Gastroesophageal sphincter (tissue), 4 donors: ENCODE measurements around the gene HNRNPD. TPM values are rescaled to one million over a fixed set of nuclear protein-coding genes. Genes with fewer than 3 reads are reported as not detected.
A peak's percentile ranks its signal among the peaks of the same experiment; 100 is the strongest.
"Not testable (repeated sequence)": the region's sequence is repeated elsewhere in the genome, so short reads cannot be mapped to it uniquely, and the experiment has no call there.

Source experiments
- ATAC-seq: fragments of 150-250 bp; one replicate; pipeline ENCODE4 v1.9.1; 2016; ENCODE audit warnings: mild to moderate bottlenecking, moderate library complexity
- H3K27ac ChIP-seq, 4 donors: fragments of 200-600 bp; sonication (generic) in 3 of 4; 1 replicate in 3 of 4; 2 replicates in 1 of 4; pipeline ENCODE4 v1.5.1; 2016 to 2019
- H3K27me3 ChIP-seq: fragments of 200-600 bp; sonication (generic); one replicate; pipeline ENCODE4 v1.5.1; 2019
- H3K36me3 ChIP-seq, 2 donors: fragments of 200-600 bp; sonication (generic); one replicate each; pipeline ENCODE4 v1.5.1; 2019; ENCODE audit warnings: control low read depth in 1 of 2
- H3K4me1 ChIP-seq, 3 donors: fragments of 200-600 bp; sonication (generic); 1 replicate in 2 of 3; 2 replicates in 1 of 3; pipeline ENCODE4 v1.5.1; 2016 to 2019; ENCODE audit warnings: control low read depth in 2 of 3
- H3K4me3 ChIP-seq, 2 donors: fragments of 200-600 bp; sonication (generic); one replicate each; pipeline ENCODE4 v1.5.1; 2019; ENCODE audit warnings: mild to moderate bottlenecking in 1 of 2, moderate library complexity in 1 of 2
- H3K9me3 ChIP-seq, 3 donors: fragments of 200-600 bp; sonication (generic); one replicate each; pipeline ENCODE4 v1.5.1; 2017 to 2019; ENCODE audit warnings: control low read depth in 2 of 3
- EP300 ChIP-seq: sonication (generic); formaldehyde crosslinking; IDR thresholded peaks from one replicate; pipeline ENCODE4 v1.6.1; 2017; ENCODE audit warnings: antibody characterized with exemption, mild to moderate bottlenecking
- POLR2A ChIP-seq, 2 donors: fragments of 450-650 bp; IDR thresholded peaks; one replicate each; pipeline ENCODE4 v1.6.1; 2017; ENCODE audit warnings: antibody characterized with exemption in 2 of 2, mild to moderate bottlenecking in 2 of 2, moderate library complexity in 1 of 2
- POLR2AphosphoS5 ChIP-seq: sonication (generic); formaldehyde crosslinking; IDR thresholded peaks from one replicate; pipeline ENCODE4 v1.6.1; 2017; ENCODE audit warnings: antibody characterized with exemption
- WGBS, 2 donors: methylation state at CpG; one replicate each; pipeline ENCODE4 v1.1.5; 2018; ENCODE audit warnings: low coverage in 1 of 2; 5-methylcytosine and 5-hydroxymethylcytosine counted together
- total RNA-seq, 4 donors: library from RNA; depleted of rRNA; stranded (reverse); fragments of >200 nt; gene quantifications; one replicate each; pipeline ENCODE4 v1.1.0, GENCODE V29; 2016
- TF ChIP-seq, protein P1 (sequence below), 4 experiments: fragments of 200-600 bp in 2 of 4; fragments of 450-650 bp in 2 of 4; sonication (generic) in 1 of 4; IDR thresholded peaks; one replicate each; pipeline ENCODE4 v1.5.1; 2017 to 2019; ENCODE audit warnings: antibody characterized with exemption in 4 of 4, mild to moderate bottlenecking in 2 of 4, moderate library complexity in 2 of 4

The HNRNPD gene
- total RNA-seq, 4 donors from 2014 or later, result 47.8 to 82.5 (median 72.8) TPM

DNA sequence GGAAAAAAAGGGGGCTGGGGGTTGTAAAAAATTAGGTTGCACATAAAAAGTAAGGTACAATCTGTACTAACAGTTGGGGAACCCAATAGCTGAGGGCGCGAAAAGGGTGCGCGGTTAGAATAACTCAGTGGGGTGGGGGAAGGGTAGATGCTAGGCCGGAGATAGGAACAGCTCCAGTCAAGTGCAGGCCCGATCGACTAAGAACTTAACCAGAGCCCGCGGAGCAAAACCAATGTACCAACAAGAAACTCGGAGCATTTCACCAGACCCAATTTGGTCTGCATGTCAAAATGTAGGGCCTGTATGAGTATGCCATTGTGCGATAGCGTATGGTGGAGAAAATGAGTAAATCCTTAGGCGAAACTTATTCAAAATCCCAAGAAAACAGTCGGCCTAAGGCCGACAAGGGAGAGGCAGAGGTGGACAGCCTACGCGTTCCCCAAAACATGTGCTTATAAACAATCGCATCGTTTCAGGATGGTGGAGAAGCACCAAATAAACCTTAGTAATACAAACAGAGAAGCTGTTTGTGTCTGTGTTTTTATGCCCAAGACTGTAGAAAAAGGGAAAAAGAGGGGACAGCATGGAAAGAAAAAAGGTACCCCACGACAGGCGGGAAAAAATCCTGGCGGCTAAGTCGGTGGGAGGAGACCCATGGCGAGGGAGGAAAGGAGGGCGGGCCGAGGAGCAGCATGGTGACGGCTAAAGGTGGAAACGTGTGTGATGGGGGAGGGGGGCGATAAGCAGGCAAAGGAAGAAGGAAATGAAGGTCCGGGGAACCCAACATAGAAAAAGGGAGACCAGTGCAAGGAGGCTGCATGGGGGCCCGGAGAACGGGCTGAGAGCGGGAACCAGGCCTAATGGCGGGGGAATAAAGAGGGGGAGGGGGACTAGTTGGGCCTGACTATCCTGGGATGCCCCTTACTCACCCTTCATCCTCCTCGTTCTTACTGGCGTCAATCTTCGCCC lies 990 bp downstream of the HNRNPD start:
- TF ChIP-seq, protein P1, sequence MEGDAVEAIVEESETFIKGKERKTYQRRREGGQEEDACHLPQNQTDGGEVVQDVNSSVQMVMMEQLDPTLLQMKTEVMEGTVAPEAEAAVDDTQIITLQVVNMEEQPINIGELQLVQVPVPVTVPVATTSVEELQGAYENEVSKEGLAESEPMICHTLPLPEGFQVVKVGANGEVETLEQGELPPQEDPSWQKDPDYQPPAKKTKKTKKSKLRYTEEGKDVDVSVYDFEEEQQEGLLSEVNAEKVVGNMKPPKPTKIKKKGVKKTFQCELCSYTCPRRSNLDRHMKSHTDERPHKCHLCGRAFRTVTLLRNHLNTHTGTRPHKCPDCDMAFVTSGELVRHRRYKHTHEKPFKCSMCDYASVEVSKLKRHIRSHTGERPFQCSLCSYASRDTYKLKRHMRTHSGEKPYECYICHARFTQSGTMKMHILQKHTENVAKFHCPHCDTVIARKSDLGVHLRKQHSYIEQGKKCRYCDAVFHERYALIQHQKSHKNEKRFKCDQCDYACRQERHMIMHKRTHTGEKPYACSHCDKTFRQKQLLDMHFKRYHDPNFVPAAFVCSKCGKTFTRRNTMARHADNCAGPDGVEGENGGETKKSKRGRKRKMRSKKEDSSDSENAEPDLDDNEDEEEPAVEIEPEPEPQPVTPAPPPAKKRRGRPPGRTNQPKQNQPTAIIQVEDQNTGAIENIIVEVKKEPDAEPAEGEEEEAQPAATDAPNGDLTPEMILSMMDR (IDR thresholded peaks at IDR 0.05), result no peak
- TF ChIP-seq POLR2A (IDR thresholded peaks at IDR 0.05), result no peak
- no peak for TF ChIP-seq EP300
- no peak for TF ChIP-seq POLR2AphosphoS5
- Histone ChIP-seq H3K4me1 (peaks cover 11 to 79% (median 23%) of the 10 kb centered on the region in 3 donors), H3K4me3 (peak overlapping the region; percentile 78 to 100), H3K27me3 (no peaks in the 10 kb centered on the region), H3K9me3 (no peaks in the 10 kb centered on the region), H3K27ac (peak overlapping the region; percentile 82 to 100 (median 98)), H3K36me3 (peaks cover 0 to 5% of the 10 kb centered on the region in 2 donors)
- 0 to 1% methylated on average over 29 to 35 of the region's 37 CpGs for WGBS, 2 donors
- ATAC-seq, result no peak

DNA sequence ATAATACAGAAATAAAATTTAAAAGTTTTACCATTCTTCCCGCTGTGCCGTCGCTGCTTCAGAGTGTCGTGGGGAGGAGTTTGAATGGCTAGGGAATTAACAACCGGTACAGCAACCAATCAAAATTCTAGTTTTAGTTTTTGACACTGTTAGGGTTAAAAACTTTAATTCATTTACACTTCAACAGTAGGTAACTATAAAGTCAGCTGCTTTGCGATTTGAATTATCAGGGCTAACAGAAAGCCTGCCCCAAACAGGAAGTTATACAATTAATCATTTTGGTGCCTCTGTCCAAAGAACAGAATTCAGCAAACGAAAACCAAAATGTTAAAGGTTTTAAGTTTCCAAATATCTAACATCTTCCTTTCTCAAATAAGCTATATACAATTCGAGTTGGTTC lies 2.3 kb downstream of the HNRNPD start:
- 0 to 1% methylated on average over 8 of the region's 8 CpGs for WGBS, 2 donors
- Histone ChIP-seq H3K4me1 (peaks cover 13 to 80% (median 29%) of the 10 kb centered on the region in 3 donors), H3K27ac (peak overlapping the region in 3 of 4 donors; percentile 44 to 100 (median 98))

DNA sequence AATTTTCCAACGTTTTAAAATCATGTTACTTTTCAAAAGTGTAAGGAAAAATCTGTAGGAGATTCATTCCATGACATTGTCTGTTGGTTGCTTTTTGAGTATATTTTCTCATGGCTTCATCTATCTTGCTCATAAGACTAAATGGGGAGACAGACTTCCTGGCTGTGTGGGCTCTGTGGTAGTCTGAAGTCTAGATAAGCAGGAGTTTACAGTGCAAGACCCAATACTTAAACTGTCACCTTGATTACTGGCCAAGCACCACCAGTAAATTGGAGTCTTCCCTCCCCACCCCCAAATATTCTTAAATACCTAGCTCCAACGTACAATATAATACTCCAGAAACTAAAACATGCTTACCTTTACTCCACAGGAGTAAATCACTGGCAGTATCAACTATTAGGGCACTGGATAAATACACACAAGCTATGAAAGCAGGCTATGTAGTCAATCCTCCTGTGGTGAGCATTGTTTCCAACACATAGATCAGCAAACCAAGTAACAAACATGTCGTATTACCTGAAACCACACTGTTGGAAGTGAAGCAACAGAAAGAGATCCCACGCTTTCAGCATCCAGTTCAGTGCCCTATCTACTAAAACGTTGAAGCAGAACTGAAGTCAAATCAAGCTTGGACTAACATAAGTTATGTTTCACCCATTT lies 6.2 kb downstream of the HNRNPD start:
- WGBS, 2 donors, result 54 to 64% methylated on average over 2 to 5 of the region's 5 CpGs
- H3K4me3 ChIP-seq, result no peak overlapping the region
- H3K27me3 ChIP-seq, result no peaks in the 10 kb centered on the region
- H3K36me3 ChIP-seq, result peaks cover 0 to 25% of the 10 kb centered on the region in 2 donors
- TF ChIP-seq EP300, result no peak
- TF ChIP-seq POLR2AphosphoS5, result no peak
- TF ChIP-seq, protein P1 (IDR thresholded peaks at IDR 0.05), result no peak
- TF ChIP-seq POLR2A (IDR thresholded peaks at IDR 0.05), result no peak
- no peak overlapping the region for H3K27ac ChIP-seq
- ATAC-seq, result no peak
- peaks cover 24 to 100% (median 47%) of the 10 kb centered on the region in 3 donors for H3K4me1 ChIP-seq
- no peaks in the 10 kb centered on the region for H3K9me3 ChIP-seq

More for the DNA sequence above, 2.3 kb downstream of the HNRNPD start:
- Histone ChIP-seq H3K36me3 (peaks cover 0 to 18% of the 10 kb centered on the region in 2 donors), H3K27me3 (no peaks in the 10 kb centered on the region), H3K9me3 (no peaks in the 10 kb centered on the region), H3K4me3 (peak overlapping the region; percentile 78 to 100)
- no peak for ATAC-seq
- TF ChIP-seq POLR2A (IDR thresholded peaks at IDR 0.05) (no peak), POLR2AphosphoS5 (no peak), EP300 (no peak)
- TF ChIP-seq, protein P1 (IDR thresholded peaks at IDR 0.05), result no peak

DNA sequence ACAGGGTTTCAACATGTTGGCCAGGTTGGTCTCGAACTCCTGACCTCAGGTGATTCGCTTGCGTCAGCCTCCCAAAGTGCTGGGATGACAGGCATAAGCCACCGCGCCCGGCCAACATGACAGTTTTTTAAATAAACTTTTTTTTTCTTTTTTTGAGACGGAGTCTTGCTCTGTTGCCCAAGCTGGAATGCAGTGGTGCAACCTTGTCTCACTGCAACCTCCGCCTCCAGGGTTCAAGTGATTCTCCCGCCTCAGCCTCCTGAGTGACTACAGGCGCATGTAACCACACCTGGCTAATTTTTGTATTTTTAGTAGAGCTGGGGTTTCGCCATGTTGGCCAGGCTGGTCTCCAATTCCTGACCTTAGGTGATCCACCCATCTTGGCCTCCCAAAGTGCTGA lies 7.4 kb downstream of the HNRNPD start:
- not testable (repeated sequence) for ATAC-seq, H3K27me3 ChIP-seq

DNA sequence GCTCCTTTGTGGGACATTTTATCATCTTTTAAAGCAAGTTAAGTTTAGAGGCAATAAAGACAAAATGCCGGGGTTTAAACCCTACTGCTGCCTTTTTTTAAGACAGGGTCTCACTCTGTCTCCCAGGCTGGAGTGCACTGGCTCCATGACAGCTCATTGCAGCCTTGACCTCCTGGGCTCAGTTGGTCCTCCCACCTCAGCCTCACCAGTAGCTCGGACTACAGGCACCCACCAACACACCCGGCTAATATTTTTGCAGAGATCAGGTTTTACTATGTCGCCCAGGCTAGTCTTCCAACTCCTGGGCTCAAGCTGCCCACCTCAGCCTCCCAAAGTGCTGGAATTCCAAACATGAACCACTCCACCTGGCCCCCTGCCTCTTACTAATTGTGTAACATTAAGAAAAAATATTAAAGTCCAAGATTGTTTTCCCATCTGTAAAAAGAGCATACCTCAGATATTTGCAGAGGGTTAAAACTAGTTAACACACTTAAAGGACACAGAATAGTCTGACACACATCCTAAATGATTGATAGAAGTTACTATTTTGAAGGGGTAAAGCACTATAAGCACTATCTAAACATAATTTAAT lies 9.8 kb downstream of the HNRNPD start:
- Histone ChIP-seq H3K27ac (peak overlapping the region in 2 of 4 donors; percentile 1 to 5), H3K36me3 (peaks cover 0 to 25% of the 10 kb centered on the region in 2 donors), H3K27me3 (no peaks in the 10 kb centered on the region), H3K9me3 (no peaks in the 10 kb centered on the region), H3K4me1 (peaks cover 33 to 100% (median 54%) of the 10 kb centered on the region in 3 donors), H3K4me3 (no peak overlapping the region)
- ATAC-seq, result no peak
- TF ChIP-seq, protein P1 (IDR thresholded peaks at IDR 0.05), result no peak
- TF ChIP-seq POLR2A (IDR thresholded peaks at IDR 0.05) (no peak), POLR2AphosphoS5 (no peak), EP300 (no peak)
- WGBS, 2 donors, result 55 to 76% methylated on average over 4 of the region's 4 CpGs

More for the DNA sequence above, 7.4 kb downstream of the HNRNPD start:
- H3K27ac ChIP-seq, H3K9me3 ChIP-seq, H3K4me3 ChIP-seq: not testable (repeated sequence)
- Histone ChIP-seq H3K4me1 (peaks cover 24 to 100% (median 54%) of the 10 kb centered on the region in 3 donors), H3K36me3 (peaks cover 0 to 25% of the 10 kb centered on the region in 2 donors)
- 84 to 94% methylated on average over 7 to 10 of the region's 11 CpGs for WGBS, 2 donors
